ENCODE data around the gene ASB12.

The ASB12 gene

GRCh38 chrX:64205735-64206501, 24.5 kb downstream of the ASB12 start:
- in situ Hi-C loops (cut with MboI; ENCODE audit: low sequenced_read_pairs, unreplicated experiment): no loop called here
- TF ChIP-seq, protein P1, sequence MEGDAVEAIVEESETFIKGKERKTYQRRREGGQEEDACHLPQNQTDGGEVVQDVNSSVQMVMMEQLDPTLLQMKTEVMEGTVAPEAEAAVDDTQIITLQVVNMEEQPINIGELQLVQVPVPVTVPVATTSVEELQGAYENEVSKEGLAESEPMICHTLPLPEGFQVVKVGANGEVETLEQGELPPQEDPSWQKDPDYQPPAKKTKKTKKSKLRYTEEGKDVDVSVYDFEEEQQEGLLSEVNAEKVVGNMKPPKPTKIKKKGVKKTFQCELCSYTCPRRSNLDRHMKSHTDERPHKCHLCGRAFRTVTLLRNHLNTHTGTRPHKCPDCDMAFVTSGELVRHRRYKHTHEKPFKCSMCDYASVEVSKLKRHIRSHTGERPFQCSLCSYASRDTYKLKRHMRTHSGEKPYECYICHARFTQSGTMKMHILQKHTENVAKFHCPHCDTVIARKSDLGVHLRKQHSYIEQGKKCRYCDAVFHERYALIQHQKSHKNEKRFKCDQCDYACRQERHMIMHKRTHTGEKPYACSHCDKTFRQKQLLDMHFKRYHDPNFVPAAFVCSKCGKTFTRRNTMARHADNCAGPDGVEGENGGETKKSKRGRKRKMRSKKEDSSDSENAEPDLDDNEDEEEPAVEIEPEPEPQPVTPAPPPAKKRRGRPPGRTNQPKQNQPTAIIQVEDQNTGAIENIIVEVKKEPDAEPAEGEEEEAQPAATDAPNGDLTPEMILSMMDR (IDR thresholded peaks at IDR 0.05; ENCODE audit: borderline replicate concordance, control extremely low read depth, extremely low read depth, insufficient read depth, missing control alignments): no peak

DNA sequence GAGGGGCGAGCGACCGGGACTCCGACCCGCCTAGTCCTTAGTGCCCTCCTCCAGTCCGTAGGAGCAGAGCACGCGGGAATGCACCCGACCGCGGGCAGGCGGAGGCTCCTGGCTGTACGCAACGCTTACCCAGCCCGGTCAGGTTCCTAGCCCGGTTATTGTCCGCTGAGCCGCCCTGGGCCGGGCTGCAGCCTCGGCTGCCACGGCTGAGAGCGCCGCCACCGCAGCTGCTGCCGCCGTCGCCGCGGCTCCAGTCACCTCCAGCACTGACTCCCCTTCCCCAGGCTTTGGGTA, 25.0 kb downstream of the ASB12 start, which contains the start of gene AMER1:
Gene AMER1 (minus strand): TSS at position 268 of the 294 bp plus-strand sequence. CDS start 12,422 bp downstream, outside the sequence.
- in situ Hi-C loops (cut with MboI; ENCODE audit: low sequenced_read_pairs, unreplicated experiment): no loop called here
- TF ChIP-seq, protein P1 (IDR thresholded peaks at IDR 0.05; ENCODE audit: borderline replicate concordance, control extremely low read depth, extremely low read depth, insufficient read depth, missing control alignments): no peak
- no peak for DNase-seq (ENCODE audit: low spot score)

More at GRCh38 chrX:64205735-64206501, 24.5 kb downstream of the ASB12 start:
- DNase-seq (ENCODE audit: low spot score): peak; percentile 89

DNA sequence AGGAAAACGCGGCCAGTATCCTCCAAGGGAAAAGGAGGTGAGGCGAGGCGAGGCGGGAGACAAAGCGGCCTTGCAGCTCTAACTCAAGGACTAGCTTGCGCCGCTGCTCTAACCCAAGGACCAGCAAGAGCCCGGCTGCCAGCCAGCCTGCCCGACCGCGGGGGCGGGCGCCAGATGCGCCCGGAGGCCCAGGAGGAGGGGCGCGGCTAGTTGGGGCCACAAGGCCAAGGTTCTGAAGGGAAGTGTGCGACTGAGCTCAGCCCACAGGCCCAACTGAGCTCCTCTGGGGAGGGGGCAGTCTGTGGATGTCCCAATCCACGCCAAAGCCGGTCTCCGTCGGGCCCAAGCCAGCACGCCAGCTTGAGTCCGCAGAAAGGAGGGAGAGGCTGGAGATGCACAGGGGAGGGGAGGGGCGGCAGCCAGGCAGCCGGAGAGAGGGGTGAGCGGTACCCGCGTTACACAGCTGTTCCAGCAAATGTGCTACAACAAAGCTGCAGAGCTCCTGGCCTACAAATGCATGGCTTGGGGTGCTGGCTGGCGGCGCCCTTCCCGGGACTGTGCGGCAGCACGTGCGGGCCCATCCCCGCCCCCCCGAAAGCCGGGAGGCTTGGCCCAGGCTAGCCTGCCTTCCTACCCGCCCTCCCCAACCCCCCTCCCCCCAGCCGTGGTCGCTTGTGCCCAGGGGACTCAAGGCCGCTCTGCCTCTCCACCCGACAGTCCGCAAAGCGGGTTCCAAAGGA, 25.5 kb downstream of the ASB12 start:
- peak; percentile 45 for DNase-seq (ENCODE audit: low spot score)
- TF ChIP-seq, protein P1 (IDR thresholded peaks at IDR 0.05; ENCODE audit: borderline replicate concordance, control extremely low read depth, extremely low read depth, insufficient read depth, missing control alignments): no peak
- in situ Hi-C loops (cut with MboI; ENCODE audit: low sequenced_read_pairs, unreplicated experiment): no loop called here

DNA sequence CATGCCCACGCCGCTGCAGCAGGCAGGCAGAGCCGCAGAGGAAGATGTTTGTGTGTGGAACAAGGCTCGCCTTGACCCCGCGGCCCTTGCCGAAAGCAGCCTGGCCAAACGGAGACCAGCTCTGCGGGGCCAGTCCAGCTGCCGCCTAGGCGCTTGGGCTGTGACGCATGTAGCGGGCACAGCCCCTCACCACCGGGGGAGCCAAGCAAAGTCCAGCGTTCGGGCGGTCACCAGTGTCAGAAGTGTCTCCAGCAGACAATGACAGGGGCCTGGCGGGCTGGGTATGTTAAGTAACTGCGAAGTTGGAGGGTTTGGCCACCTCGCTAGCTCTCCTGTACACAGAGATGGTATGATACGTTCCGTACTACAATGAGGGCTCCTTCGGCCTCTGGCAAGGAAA, 26.2 kb downstream of the ASB12 start:
- no peak for DNase-seq (ENCODE audit: low spot score)
- TF ChIP-seq, protein P1 (IDR thresholded peaks at IDR 0.05; ENCODE audit: borderline replicate concordance, control extremely low read depth, extremely low read depth, insufficient read depth, missing control alignments): no peak
- in situ Hi-C loops (cut with MboI; ENCODE audit: low sequenced_read_pairs, unreplicated experiment): no loop called here

GRCh38 chrX:64202808-64203325, 27.5 kb downstream of the ASB12 start:
- DNase-seq (ENCODE audit: low spot score): no peak
- in situ Hi-C loops (cut with MboI; ENCODE audit: low sequenced_read_pairs, unreplicated experiment): no loop called here
- TF ChIP-seq, protein P1 (IDR thresholded peaks at IDR 0.05; ENCODE audit: borderline replicate concordance, control extremely low read depth, extremely low read depth, insufficient read depth, missing control alignments): no peak

GRCh38 chrX:64198036-64198435, 32.4 kb downstream of the ASB12 start:
- DNase-seq (ENCODE audit: low spot score): no peak
- in situ Hi-C loops (cut with MboI; ENCODE audit: low sequenced_read_pairs, unreplicated experiment): no loop called here

More at GRCh38 chrX:64198036-64198435, 32.4 kb downstream of the ASB12 start:
- TF ChIP-seq, protein P1 (IDR thresholded peaks at IDR 0.05; ENCODE audit: borderline replicate concordance, control extremely low read depth, extremely low read depth, insufficient read depth, missing control alignments): no peak
